Neuron (in vitro differentiated cells): ENCODE data around the gene HNMT.
A peak's percentile ranks its signal among the peaks of the same experiment; 100 is the strongest.

Experiments used
- H2AFZ ChIP-seq: one replicate; pipeline ENCODE4 v1.6.1; 2013; ENCODE audit warnings: low read depth, mild to moderate bottlenecking, inconsistent platforms, low read length, moderate library complexity
- H3K27me3 ChIP-seq: one replicate; pipeline ENCODE4 v1.6.1; 2013; ENCODE audit warnings: low read length; ENCODE audit not compliant: insufficient read depth
- H3K36me3 ChIP-seq: one replicate; pipeline ENCODE4 v1.6.1; 2013; ENCODE audit warnings: low read length; ENCODE audit not compliant: insufficient read depth
- H3K4me1 ChIP-seq: one replicate; pipeline ENCODE4 v1.6.1; 2013; ENCODE audit warnings: low read length; ENCODE audit not compliant: insufficient read depth
- H3K4me3 ChIP-seq: 2 replicates; pipeline ENCODE4 v1.5.1; 2013; ENCODE audit warnings: mild to moderate bottlenecking, low read length, moderate library complexity
- H3K9me3 ChIP-seq: one replicate; pipeline ENCODE4 v1.6.1; 2013; ENCODE audit warnings: low read length

HNMT gene

DNA sequence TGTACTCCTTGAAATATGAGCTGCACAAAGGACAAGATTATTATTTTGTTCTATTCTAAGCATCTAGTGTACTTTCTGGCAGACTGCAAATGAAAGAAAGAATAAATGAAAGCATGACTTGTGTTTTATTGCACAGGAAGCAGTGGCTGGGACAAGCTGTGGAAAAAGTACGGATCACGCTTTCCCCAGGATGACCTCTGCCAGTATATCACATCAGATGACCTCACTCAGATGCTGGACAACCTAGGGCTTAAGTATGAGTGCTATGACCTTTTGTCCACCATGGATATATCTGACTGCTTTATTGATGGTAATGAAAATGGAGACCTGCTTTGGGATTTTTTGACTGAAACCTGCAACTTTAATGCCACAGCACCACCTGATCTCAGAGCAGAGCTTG is 49.4 kb downstream of the HNMT start:
- H2AFZ ChIP-seq: no peak overlapping the region
- H3K4me1 ChIP-seq: no peaks in the 10 kb centered on the region
- H3K36me3 ChIP-seq: no peaks in the 10 kb centered on the region
- no peaks in the 10 kb centered on the region for H3K9me3 ChIP-seq
- no peaks in the 10 kb centered on the region for H3K27me3 ChIP-seq
- no peak overlapping the region for H3K4me3 ChIP-seq

DNA sequence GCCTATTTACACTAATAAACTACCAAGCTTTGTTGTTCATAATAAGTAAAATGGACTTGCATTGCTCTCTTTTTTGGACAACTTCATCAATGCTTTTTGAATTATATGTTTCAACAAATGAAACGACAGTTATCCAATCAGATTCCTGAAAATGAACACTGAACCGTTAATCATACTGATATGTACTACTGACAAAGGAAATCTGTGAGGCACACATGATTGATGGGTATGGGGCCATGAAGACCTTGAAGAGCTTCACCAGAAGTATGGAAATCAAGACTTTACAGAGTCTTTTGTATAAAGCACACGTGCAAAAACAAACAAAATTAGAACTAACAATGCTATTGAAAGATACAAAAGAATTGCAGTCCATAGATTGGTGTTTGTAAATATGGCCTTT is 51.2 kb downstream of the HNMT start:
- H3K9me3 ChIP-seq: no peaks in the 10 kb centered on the region
- H3K4me1 ChIP-seq: no peaks in the 10 kb centered on the region
- H2AFZ ChIP-seq: no peak overlapping the region
- H3K4me3 ChIP-seq: no peak overlapping the region
- H3K27me3 ChIP-seq: no peaks in the 10 kb centered on the region
- no peaks in the 10 kb centered on the region for H3K36me3 ChIP-seq

- H3K4me3 ChIP-seq: no peak overlapping the region
- H3K9me3 ChIP-seq: no peaks in the 10 kb centered on the region
- H3K27me3 ChIP-seq: no peaks in the 10 kb centered on the region
- no peaks in the 10 kb centered on the region for H3K36me3 ChIP-seq
- H3K4me1 ChIP-seq: no peaks in the 10 kb centered on the region
- H2AFZ ChIP-seq: no peak overlapping the region
Measured at GRCh38 chr2:138016351-138017087, 52.2 kb downstream of the HNMT start.

DNA sequence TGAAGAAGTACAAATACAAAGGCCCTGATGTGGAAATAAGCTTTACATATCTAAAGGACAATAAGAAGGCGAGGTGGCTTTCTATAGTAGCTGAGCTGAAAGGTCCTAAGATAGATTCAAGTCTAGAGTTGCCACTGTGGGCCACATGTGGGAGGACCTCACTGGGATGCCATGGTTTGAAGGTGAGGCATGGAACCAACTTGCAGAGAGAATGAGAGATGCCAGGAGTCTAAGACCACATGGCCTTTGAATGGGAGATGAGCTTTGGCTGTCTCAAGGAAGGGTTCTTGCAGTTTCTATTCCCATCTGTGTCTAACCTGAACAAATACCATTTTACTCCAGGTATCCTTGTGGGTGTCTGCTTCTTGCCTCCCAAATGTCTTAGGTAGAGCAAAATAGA is 53.6 kb downstream of the HNMT start:
- no peak overlapping the region for H3K4me3 ChIP-seq
- no peaks in the 10 kb centered on the region for H3K27me3 ChIP-seq
- H2AFZ ChIP-seq: no peak overlapping the region
- no peaks in the 10 kb centered on the region for H3K36me3 ChIP-seq
- no peaks in the 10 kb centered on the region for H3K4me1 ChIP-seq
- no peaks in the 10 kb centered on the region for H3K9me3 ChIP-seq

- Histone ChIP-seq H3K36me3 (no peaks in the 10 kb centered on the region), H2AFZ (no peak overlapping the region), H3K4me1 (no peaks in the 10 kb centered on the region), H3K9me3 (no peaks in the 10 kb centered on the region), H3K4me3 (no peak overlapping the region), H3K27me3 (no peaks in the 10 kb centered on the region)
Measured at GRCh38 chr2:138018866-138019688, 54.8 kb downstream of the HNMT start.

DNA sequence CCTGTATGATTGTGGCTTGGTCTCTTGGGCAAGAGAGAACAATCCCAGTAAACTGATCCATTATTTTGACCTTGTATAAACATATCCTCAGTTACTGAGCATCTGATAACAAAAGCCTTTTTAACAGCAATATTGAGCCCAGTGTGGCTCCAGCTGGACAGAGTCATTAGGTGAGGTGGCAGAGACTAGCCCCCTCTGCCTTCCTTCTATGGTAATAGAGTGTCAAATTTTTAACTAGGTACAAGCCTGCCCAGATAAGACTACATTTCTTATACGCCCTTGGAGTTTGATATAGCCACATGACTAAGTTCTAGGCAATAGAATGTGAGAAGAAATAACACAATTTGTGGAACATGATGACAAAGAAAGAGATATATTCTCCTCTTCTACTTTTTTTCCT is 56.2 kb downstream of the HNMT start:
- Histone ChIP-seq H3K4me1 (no peaks in the 10 kb centered on the region), H2AFZ (no peak overlapping the region), H3K9me3 (no peaks in the 10 kb centered on the region), H3K27me3 (no peaks in the 10 kb centered on the region), H3K36me3 (no peaks in the 10 kb centered on the region), H3K4me3 (no peak overlapping the region)

DNA sequence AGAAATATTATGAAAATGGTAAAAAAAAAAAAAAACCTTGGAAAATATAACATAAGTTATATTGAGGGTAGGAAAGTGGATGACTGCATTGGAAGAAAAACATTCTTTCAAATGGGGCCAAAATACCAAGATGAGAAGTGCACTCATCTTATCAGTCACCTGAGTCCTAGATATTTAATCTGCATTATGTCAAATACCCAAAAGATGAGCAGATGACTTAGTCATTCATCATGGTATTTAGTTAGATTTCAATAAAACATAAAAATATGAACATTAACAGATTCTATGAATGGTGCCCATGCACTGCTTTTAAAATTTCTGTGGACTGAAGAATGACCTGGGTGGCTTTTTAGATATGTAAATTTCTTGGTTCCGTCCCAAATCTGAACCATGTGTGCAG is 56.9 kb downstream of the HNMT start:
- Histone ChIP-seq H3K36me3 (no peaks in the 10 kb centered on the region), H2AFZ (no peak overlapping the region), H3K9me3 (no peaks in the 10 kb centered on the region), H3K27me3 (no peaks in the 10 kb centered on the region), H3K4me3 (no peak overlapping the region), H3K4me1 (no peaks in the 10 kb centered on the region)

GRCh38 chr2:138023298-138023697 is 59.0 kb downstream of the HNMT start:
- no peak overlapping the region for H3K4me3 ChIP-seq
- H2AFZ ChIP-seq: peak overlapping the region; percentile 9
- no peaks in the 10 kb centered on the region for H3K27me3 ChIP-seq
- no peaks in the 10 kb centered on the region for H3K36me3 ChIP-seq
- no peaks in the 10 kb centered on the region for H3K9me3 ChIP-seq
- no peaks in the 10 kb centered on the region for H3K4me1 ChIP-seq

- no peaks in the 10 kb centered on the region for H3K27me3 ChIP-seq
- no peaks in the 10 kb centered on the region for H3K36me3 ChIP-seq
- no peaks in the 10 kb centered on the region for H3K9me3 ChIP-seq
- H2AFZ ChIP-seq: no peak overlapping the region
- H3K4me1 ChIP-seq: no peaks in the 10 kb centered on the region
- no peak overlapping the region for H3K4me3 ChIP-seq
Measured at GRCh38 chr2:138023976-138024375, 59.7 kb downstream of the HNMT start.

DNA sequence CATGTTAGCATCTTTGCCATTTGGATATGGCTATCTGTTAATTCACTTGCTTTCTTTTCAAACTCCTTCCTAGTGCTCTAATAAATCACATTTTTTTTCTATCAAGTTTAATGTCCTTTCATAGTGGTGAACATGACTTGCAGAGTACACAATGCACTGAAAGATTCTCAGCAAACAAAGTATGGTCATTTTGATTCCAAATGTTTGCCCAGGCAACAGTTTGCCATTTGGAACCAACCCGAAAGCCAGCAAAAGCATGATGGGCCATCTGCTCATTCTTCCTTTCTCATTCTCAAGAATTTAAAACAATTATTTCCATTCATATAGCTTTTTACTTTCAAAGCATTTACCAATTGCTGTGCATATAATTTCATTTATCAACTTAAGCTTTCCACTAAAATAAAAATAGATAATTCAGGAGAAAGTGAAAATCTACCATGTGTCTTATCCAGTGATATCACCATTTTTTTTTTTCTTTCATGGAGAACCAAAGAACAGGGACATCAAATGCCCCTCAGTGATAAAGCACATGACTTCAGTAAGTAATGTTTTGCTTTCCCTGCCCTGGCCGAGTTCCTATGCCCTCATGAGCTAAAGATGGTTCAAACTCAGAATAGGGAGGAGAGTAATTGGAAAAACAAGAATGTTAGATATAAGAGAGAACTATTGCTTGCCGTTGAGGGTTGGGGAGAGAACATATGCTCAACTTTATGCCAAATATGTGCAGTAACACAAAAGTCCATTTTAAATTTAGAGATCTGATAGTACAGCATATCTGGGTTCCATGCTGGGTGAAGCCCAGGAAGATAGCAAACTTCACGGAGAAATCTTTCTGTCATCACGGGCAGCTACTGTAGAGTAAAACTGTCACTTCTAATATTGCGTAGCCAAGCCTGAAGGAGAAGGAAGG is 62.1 kb downstream of the HNMT start:
- H3K36me3 ChIP-seq: no peaks in the 10 kb centered on the region

GRCh38 chr2:138028538-138028937 is 64.3 kb downstream of the HNMT start:
- Histone ChIP-seq H2AFZ (no peak overlapping the region), H3K27me3 (no peaks in the 10 kb centered on the region), H3K4me3 (no peak overlapping the region), H3K36me3 (no peaks in the 10 kb centered on the region), H3K4me1 (no peaks in the 10 kb centered on the region), H3K9me3 (no peaks in the 10 kb centered on the region)

More for the DNA sequence above, 62.1 kb downstream of the HNMT start:
- no peaks in the 10 kb centered on the region for H3K9me3 ChIP-seq
- no peak overlapping the region for H3K4me3 ChIP-seq
- no peaks in the 10 kb centered on the region for H3K27me3 ChIP-seq
- no peaks in the 10 kb centered on the region for H3K4me1 ChIP-seq
- no peak overlapping the region for H2AFZ ChIP-seq

GRCh38 chr2:138029276-138029675 is 65.0 kb downstream of the HNMT start:
- no peak overlapping the region for H2AFZ ChIP-seq
- H3K36me3 ChIP-seq: no peaks in the 10 kb centered on the region
- H3K9me3 ChIP-seq: no peaks in the 10 kb centered on the region
- H3K4me3 ChIP-seq: no peak overlapping the region
- H3K27me3 ChIP-seq: no peaks in the 10 kb centered on the region
- H3K4me1 ChIP-seq: no peaks in the 10 kb centered on the region

GRCh38 chr2:138030459-138030858 is 66.2 kb downstream of the HNMT start:
- Histone ChIP-seq H3K4me1 (no peaks in the 10 kb centered on the region), H3K9me3 (no peaks in the 10 kb centered on the region), H3K36me3 (no peaks in the 10 kb centered on the region), H3K4me3 (no peak overlapping the region), H2AFZ (no peak overlapping the region), H3K27me3 (no peaks in the 10 kb centered on the region)
